DOHH2 (cell line): Measurements from ENCODE around the gene ABTB1.

Experiments
- EZH2phosphoT487 ChIP-seq: fragments of 200-600 bp; sonication (generic); IDR thresholded peaks from 2 replicates; pipeline ENCODE4 v1.6.1; 2017; ENCODE audit warnings: borderline replicate concordance, mild to moderate bottlenecking, antibody characterized with exemption, low read length, moderate library complexity, mixed read lengths
- TF ChIP-seq, protein P1 (sequence below): fragments of 200-600 bp; sonication (generic); IDR thresholded peaks from one replicate; pipeline ENCODE4 v1.5.1; 2014; ENCODE audit warnings: antibody characterized with exemption, mild to moderate bottlenecking, low read depth, low read length; ENCODE audit not compliant: poor library complexity, severe bottlenecking

DNA sequence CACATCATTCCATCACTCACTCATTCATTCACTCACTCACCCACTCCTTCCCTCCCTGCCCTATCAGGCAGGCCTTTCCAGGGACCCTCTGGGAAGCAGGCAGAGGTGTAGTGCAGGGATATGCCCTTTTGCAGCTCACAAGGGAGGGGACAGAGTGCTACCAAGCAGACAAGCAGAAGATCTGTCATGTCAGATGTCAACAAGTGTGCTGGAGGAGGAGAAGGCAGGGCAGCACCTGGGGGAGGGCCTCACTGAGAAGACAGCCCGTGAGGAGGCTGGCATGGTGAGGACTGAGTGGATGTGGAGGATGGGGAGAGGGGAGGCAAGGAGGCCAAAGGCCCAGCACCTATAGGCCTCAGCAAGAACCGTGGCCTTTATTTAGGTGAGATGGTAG, 15.3 kb downstream of the ABTB1 start:
- TF ChIP-seq, protein P1, sequence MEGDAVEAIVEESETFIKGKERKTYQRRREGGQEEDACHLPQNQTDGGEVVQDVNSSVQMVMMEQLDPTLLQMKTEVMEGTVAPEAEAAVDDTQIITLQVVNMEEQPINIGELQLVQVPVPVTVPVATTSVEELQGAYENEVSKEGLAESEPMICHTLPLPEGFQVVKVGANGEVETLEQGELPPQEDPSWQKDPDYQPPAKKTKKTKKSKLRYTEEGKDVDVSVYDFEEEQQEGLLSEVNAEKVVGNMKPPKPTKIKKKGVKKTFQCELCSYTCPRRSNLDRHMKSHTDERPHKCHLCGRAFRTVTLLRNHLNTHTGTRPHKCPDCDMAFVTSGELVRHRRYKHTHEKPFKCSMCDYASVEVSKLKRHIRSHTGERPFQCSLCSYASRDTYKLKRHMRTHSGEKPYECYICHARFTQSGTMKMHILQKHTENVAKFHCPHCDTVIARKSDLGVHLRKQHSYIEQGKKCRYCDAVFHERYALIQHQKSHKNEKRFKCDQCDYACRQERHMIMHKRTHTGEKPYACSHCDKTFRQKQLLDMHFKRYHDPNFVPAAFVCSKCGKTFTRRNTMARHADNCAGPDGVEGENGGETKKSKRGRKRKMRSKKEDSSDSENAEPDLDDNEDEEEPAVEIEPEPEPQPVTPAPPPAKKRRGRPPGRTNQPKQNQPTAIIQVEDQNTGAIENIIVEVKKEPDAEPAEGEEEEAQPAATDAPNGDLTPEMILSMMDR: no peak
- TF ChIP-seq EZH2phosphoT487: no peak
